Activated CD4-positive, alpha-beta T cell treated with anti-CD3 and anti-CD28 coated beads, Interleukin-2, amount 50 U/mL, for 48 hours (primary cell): ENCODE data around the gene CMC1.
"Not testable (repeated sequence)": the region's sequence is repeated elsewhere in the genome, so short reads cannot be mapped to it uniquely, and the experiment has no call there.

Experiments used
- DNase-seq, 2 experiments: peaks; one replicate each; pipeline ENCODE4 v3.0.0-alpha.2; 2020

CMC1 gene, protein sequence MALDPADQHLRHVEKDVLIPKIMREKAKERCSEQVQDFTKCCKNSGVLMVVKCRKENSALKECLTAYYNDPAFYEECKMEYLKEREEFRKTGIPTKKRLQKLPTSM

DNA sequence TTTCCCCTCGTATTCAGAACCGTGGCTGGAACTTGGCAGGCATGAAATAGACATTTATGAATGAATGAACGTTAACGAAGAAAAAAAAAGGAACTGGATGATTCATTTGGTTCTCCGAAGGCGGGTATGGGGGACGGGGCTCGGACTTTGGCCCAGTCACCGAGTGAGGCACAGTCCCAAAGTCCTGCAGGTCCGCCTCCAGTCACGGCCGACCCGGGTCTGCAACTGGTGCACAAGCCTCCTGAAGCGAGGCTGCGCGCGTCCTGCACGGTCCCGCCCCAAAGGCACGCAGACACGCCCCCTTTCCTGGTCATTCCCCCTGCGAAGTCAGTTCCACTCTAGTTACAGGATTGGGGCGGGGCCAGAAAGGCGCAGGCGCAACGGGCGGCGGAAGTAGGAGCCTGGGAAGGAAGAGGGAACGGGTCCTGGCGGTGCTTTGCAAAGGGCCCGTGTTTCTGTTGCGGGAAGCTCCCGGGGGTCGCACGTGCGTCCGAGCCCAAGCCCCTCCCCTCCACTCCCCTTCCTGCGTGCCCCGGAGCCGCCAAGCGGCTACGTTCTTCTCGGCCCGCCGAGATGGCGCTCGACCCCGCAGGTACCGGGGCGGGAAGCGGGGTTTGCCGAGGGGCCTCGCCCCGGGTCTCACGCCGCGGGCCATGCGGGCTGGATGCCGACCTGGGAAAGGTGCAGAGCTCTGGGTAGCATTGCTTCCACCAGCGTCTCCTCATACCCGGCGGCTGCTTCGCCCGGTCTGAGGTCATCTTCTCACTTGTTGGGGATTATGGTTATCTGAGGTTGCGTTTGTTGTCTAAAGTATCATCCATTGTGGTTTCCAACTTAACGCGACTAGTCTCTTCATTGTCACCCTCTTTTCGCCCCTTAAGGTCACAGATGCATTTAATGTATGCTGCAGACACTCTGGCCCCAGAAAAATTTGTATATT lies at the start of gene CMC1:
CMC1 (plus strand) TSS at position 399 of the 940 bp plus-strand sequence; CDS start at position 574, 175 bp downstream.
- peak; percentile 98 to 99 for DNase-seq

DNA sequence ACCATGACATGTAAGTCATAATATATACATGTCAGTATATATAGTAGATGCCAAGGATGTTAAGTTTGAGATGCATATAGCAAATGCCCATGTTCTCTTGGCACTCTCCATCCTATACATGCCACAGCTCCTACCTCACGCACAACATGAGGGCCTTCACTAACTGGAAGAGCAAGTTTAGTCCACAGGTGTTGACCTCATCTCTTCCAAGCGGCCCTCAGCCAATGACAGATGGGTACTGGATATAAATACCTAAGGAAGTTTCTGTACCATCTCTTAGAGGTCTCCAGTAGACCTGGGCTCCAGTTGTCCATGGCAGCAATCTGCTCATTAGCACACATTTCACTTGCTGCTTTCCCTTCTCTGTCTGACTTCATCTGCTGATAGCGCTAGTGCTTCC lies 43.3 kb upstream of the CMC1 start:
- no peak for DNase-seq

GRCh38 chr3:28198974-28199373 lies 42.4 kb upstream of the CMC1 start:
- DNase-seq: no peak

GRCh38 chr3:28199643-28200042 lies 41.8 kb upstream of the CMC1 start:
- not testable (repeated sequence) for DNase-seq

DNA sequence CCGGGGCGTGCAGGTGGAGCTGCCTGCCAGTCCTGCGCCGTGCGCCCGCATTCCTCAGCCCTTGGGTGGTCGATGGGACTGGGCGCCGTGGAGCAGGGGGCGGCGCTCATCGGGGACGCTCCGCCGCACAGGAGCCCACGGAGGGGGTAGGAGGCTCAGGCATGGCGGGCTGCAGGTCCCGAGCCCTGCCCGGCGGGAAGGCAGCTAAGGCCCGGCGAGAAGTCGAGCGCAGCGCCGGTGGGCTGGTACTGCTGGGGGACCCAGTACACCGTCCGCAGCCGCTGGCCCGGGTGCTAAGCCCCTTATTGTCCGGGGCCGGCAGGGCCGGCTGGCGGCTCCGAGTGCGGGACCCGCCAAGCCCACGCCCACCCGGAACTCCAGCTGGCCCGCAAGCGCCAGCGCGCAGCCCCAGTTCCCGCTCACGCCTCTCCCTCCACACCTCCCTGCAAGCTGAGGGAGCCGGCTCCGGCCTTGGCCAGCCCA lies 41.0 kb upstream of the CMC1 start:
- DNase-seq: not testable (repeated sequence)

GRCh38 chr3:28206479-28206878 lies 34.9 kb upstream of the CMC1 start:
- DNase-seq: no peak

DNA sequence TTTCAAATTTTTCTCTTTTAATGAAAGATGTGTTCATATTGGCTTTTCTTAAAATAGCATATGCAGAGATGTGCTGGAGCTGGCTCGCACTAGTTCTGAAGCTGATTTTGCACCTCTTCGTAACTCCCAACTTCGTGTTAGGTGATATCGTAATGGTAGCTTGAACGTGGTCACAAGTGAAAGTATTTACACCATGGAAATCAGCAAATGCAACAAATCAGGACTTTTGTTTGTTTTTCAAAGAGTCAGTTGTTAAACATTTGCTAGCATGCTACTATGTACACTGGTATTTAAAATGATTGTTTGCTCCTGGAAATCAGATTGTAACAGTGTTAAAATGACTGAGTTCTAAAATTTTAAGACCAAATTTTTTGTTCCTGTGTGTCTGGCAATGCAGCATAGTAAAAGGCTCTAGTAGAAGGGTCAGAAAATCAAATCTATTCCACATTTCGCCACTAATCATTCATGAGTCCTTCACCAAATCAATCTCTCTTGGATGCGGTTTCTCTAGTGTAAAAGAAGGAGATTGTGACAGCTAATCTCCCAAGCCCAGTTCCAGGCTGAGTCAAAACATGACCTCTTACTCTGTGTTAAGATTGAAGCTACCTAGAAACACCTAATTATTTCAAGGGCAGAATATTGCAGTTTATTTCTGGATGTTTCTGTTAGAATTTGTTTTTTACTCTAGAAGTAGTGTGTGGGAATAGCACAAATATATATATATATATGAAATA lies 34.3 kb upstream of the CMC1 start:
- DNase-seq: no peak

DNA sequence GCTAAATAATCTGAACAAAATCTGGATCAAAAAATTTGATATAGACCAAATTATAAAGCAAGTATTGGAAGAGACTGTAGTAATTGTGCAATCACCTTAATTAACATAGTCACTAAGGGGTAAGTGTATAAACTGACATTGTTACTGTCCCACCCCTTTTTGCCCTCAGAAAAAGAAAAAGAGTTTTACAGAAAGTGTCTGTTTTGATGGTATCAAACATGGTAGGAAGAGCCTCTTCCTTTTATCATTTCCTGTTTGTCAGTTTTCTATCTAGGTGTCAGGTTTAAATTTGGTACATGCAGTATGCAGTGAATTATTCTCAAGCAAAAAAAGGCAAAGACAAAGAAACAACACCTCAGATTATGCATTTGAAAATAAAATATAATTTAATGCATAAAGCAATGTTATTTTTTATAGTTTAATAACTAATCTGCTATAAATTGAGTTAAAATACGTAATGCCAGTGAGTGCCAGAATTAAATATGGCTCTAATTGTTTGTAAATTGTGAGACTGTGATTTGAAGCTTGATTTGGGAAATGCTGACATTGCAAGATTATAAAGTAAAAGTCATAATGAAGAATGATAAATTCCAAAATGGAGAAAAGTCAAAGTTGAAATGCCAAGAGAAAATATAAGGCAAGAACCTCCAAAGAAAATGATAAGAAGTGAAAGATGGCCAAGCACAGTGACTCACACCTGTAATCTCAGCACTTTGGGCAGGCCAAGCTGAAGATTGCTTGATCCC lies 30.3 kb upstream of the CMC1 start:
- no peak for DNase-seq

GRCh38 chr3:28212681-28213080 lies 28.7 kb upstream of the CMC1 start:
- DNase-seq: no peak

GRCh38 chr3:28215407-28215806 lies 26.0 kb upstream of the CMC1 start:
- no peak for DNase-seq

DNA sequence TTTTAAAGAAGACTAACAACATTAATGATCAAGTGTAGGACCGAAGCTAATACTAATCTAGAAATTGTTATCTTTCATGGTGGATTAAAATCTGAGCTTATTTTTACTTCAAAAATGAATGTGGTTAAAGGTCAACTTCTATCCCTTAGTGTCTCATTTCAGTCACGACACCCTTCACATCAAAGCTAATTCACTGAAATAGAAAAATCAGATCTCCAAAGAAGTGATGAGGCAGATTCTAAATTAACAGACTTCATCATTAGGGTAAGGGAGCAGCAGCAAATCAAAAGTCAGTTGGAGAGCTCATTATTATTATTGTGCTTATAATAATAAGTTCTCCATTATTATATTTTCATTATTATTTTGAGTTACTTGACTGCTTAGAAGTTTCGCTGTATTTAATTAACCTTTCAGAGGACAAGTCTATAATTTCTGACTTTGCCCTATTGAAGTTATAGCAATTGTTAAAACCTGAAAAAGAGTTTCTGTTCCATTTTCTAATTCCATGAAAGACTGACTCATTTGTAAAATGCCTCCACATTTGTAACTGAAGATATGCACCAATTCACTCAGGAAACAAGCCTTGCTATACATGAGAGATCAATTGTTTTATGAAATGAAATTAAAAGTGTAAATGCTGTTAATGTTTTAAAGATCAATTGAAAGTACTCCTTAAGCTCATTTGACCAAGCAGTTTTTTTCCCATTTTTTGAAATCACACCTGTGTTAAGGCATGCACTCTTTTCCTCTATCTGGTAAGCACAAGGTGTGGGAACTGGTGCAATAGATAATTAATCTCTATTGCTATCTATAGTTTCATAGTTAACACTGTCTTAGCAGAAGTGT lies 23.1 kb upstream of the CMC1 start:
- no peak for DNase-seq

GRCh38 chr3:28218917-28219198 lies 22.6 kb upstream of the CMC1 start:
- no peak for DNase-seq

DNA sequence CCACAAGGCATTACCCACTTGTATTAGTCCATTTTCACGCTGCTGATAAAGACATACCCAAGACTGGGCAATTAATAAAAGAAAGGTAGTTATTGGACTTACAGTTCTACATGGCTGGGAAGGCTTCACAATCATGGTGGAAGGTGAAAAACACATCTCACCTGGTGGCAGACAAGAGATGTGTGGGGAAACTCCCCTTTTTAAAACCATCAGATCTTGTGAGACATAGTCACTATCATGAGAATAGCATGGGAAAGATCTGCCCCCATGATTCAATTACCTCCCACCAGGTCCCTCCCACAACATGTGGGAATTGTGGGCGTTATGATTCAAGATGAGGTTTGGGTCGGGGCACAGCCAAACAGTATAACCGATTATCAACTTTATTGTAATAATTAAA lies 17.0 kb upstream of the CMC1 start:
- DNase-seq: peak in 1 of 2 experiments; percentile 16

- DNase-seq: no peak
These were observed 15.4 kb upstream of the CMC1 start for GRCh38 chr3:28226020-28226419.

DNA sequence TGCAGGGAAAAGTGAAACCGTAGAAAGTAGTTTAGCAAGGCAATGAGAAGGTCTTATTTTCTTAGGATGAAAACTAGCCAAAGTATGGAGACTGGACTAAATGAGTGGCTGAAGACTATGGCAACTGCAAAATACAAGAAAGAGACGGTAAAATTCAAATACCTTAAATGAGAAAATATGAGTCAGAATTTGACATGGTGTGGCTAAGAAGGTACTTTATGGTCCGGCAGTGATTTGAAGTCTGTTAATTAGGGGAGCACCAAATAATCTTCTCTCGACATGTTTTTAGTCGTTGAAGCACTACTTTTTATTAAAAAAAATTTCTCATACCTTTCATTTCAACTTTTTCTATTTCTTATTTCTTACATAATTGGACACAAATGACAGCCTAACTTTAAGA lies 12.8 kb upstream of the CMC1 start:
- no peak for DNase-seq

GRCh38 chr3:28232659-28233058 lies 8.8 kb upstream of the CMC1 start:
- DNase-seq: no peak

DNA sequence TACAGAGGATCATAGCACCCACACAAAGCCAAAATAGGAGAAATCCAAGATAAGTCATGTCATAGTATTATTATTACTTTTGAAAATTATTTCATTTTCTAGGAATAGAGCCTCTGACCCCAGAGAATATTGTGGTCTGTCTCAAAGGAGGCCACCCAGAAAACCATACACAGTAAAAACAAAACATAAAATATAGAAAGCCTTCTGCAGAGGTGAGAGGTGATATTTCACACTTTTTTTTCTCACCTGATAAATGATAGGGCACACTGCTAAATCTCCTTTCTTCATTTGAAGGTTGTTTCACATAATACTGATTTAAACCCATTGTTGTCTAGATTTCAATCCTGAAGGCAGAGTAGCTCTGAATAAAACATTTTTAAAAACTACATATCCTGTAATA lies 7.0 kb upstream of the CMC1 start:
- DNase-seq: no peak

GRCh38 chr3:28239108-28239507 lies 2.3 kb upstream of the CMC1 start:
- no peak for DNase-seq

- no peak for DNase-seq
These were observed 978 bp upstream of the CMC1 start for GRCh38 chr3:28240441-28240840.

- no peak for DNase-seq
These were observed 1.1 kb downstream of the CMC1 start for GRCh38 chr3:28242519-28242918.

DNA sequence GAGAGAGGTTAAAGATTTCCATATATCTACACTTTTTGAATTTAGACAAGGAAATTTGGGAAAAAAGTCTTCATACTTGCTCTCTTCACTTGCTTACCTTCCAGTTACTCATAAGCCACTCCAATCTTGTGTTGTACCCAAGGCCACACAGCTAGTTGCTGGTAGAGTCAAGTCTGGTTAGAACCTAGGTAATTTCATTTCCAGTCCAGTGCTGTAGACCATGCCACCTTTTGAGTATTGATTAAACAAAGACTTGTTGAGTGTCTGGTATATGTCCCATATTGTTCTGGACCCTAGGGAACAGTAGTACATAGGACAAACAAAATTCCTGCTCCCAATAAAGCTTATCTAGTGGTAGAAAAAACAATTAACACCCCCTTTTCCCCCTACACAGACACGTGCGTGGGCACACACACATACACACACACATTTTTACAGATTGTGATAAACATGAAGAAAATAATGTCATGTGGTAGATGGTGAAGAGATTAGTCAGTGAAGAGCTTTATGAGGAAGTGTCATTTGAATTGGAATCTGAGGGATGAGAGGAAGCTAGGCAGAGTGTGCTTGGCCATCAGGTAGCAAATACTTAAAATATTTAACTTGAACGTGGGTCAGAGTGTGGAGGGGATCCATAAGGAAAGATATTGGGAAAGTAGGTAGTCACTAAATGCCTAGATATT lies 2.1 kb downstream of the CMC1 start:
- no peak for DNase-seq

DNA sequence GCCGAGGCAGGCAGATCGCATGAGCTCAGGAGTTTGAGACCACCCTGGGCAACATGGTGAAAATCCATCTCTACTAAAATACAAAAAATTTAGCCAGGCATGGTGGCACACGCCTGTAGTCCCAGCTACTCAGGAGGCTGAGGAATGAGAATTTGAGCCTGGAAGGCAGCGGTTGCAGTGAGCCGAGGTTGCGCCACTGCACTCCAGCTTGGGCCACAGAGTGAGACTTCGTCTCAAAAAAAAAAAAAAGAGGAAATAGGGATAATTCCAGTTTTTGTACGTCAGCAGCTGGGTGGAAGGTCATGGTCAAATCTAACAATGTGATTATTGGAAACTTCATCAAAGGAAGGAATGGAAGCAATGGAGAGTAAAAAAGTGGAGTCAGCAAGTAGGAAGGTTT lies 3.1 kb downstream of the CMC1 start:
- no peak for DNase-seq
